CD4-positive, alpha-beta T cell treated with Interleukin-21 for 1 hour (primary cell): ENCODE data around the gene MYO1B.

Experiments used
- DNase-seq: peaks from one replicate; pipeline ENCODE4 v3.0.0-alpha.2; 2020

Gene MYO1B

GRCh38 chr2:191264647-191265081, 19.5 kb downstream of the MYO1B start:
- DNase-seq, result no peak

GRCh38 chr2:191265311-191266170, 20.3 kb downstream of the MYO1B start:
- no peak for DNase-seq

GRCh38 chr2:191266201-191266600, 21.0 kb downstream of the MYO1B start:
- no peak for DNase-seq

GRCh38 chr2:191268596-191268995, 23.4 kb downstream of the MYO1B start:
- DNase-seq, result no peak

GRCh38 chr2:191270306-191271161, 25.3 kb downstream of the MYO1B start:
- no peak for DNase-seq

- DNase-seq, result no peak
Measured at GRCh38 chr2:191272064-191272463, 26.9 kb downstream of the MYO1B start.

- DNase-seq, result no peak
Measured at GRCh38 chr2:191274413-191274815, 29.2 kb downstream of the MYO1B start.

- DNase-seq, result no peak
Measured at GRCh38 chr2:191276792-191277465, 31.7 kb downstream of the MYO1B start.

GRCh38 chr2:191280290-191280689, 35.1 kb downstream of the MYO1B start:
- DNase-seq, result no peak

- no peak for DNase-seq
Measured at GRCh38 chr2:191280834-191281756, 35.9 kb downstream of the MYO1B start.

GRCh38 chr2:191285252-191285651, 40.0 kb downstream of the MYO1B start:
- no peak for DNase-seq

GRCh38 chr2:191287820-191288219, 42.6 kb downstream of the MYO1B start:
- DNase-seq, result no peak

- no peak for DNase-seq
Measured at GRCh38 chr2:191289049-191289448, 43.8 kb downstream of the MYO1B start.

- DNase-seq, result no peak
Measured at GRCh38 chr2:191291471-191291870, 46.3 kb downstream of the MYO1B start.

- DNase-seq, result no peak
Measured at GRCh38 chr2:191292869-191293268, 47.7 kb downstream of the MYO1B start.

- no peak for DNase-seq
Measured at GRCh38 chr2:191295088-191295487, 49.9 kb downstream of the MYO1B start.

- no peak for DNase-seq
Measured at GRCh38 chr2:191296083-191297006, 51.1 kb downstream of the MYO1B start.

- no peak for DNase-seq
Measured at GRCh38 chr2:191297033-191297432, 51.8 kb downstream of the MYO1B start.

GRCh38 chr2:191298306-191298705, 53.1 kb downstream of the MYO1B start:
- no peak for DNase-seq

- DNase-seq, result no peak
Measured at GRCh38 chr2:191299010-191299409, 53.8 kb downstream of the MYO1B start.

GRCh38 chr2:191299866-191300265, 54.7 kb downstream of the MYO1B start:
- DNase-seq, result no peak
